Measurements from ENCODE around the gene DPP6.

- TF ChIP-seq CTCF (IDR thresholded peaks at IDR 0.05) (no peak), POLR2AphosphoS5 (IDR thresholded peaks at IDR 0.05) (no peak), POLR2A (IDR thresholded peaks at IDR 0.05) (no peak)
Measured at GRCh38 chr7:154640266-154640865, 588.2 kb downstream of the DPP6 start.
